ENCODE results near the gene SLC15A1. TPM values are rescaled to one million over a fixed set of nuclear protein-coding genes. Genes with fewer than 3 reads are reported as not detected.

Gene SLC15A1
- polyA plus RNA-seq, 2 of the 4 experiments (the other 2 are of a cell fraction): 0.04 to 0.09 TPM

GRCh38 chr13:98731038-98731437 lies 21.4 kb downstream of the SLC15A1 start:
- ChIA-PET POLR2A (no interaction called here), CTCF (no interaction called here)
- Histone ChIP-seq H3K9me3 (no peaks in the 10 kb centered on the region), H3K4me3 (no peak overlapping the region), H3K4me2 (no peak overlapping the region), H3K4me1 (no peaks in the 10 kb centered on the region), H3K27ac (no peak overlapping the region)
- DNase-seq (ENCODE audit: low read depth in 1 of 2, low spot score in 1 of 2): no peak
- TF ChIP-seq POLR2AphosphoS2 (conservative IDR thresholded peaks at IDR 0.05; ENCODE audit: low read length) (no peak), RARB (CRISPR knock-in tag; IDR thresholded peaks at IDR 0.05) (no peak), EHMT2 (IDR thresholded peaks at IDR 0.05; ENCODE audit: low read depth) (no peak), ZSCAN20 (CRISPR knock-in tag; IDR thresholded peaks at IDR 0.05) (no peak), MYC (IDR thresholded peaks at IDR 0.05; ENCODE audit: borderline replicate concordance, low read length) (no peak), E2F6 (IDR thresholded peaks at IDR 0.05; ENCODE audit: borderline replicate concordance, low read depth) (no peak), FOXS1 (CRISPR knock-in tag; IDR thresholded peaks at IDR 0.05) (no peak), EHF (CRISPR knock-in tag; IDR thresholded peaks at IDR 0.05) (no peak)
- TF ChIP-seq, protein P1, sequence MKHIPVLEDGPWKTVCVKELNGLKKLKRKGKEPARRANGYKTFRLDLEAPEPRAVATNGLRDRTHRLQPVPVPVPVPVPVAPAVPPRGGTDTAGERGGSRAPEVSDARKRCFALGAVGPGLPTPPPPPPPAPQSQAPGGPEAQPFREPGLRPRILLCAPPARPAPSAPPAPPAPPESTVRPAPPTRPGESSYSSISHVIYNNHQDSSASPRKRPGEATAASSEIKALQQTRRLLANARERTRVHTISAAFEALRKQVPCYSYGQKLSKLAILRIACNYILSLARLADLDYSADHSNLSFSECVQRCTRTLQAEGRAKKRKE (CRISPR knock-in tag; IDR thresholded peaks at IDR 0.05; ENCODE audit: low read depth): no peak
- TF ChIP-seq, protein P2, sequence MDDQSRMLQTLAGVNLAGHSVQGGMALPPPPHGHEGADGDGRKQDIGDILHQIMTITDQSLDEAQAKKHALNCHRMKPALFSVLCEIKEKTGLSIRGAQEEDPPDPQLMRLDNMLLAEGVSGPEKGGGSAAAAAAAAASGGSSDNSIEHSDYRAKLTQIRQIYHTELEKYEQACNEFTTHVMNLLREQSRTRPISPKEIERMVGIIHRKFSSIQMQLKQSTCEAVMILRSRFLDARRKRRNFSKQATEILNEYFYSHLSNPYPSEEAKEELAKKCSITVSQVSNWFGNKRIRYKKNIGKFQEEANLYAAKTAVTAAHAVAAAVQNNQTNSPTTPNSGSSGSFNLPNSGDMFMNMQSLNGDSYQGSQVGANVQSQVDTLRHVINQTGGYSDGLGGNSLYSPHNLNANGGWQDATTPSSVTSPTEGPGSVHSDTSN (IDR thresholded peaks at IDR 0.05): no peak
- no peak for ATAC-seq
- FAIRE-seq: no peak
- WGBS (ENCODE audit: missing lambda C conversion rate): 88% methylated on average over 14 of the region's 17 CpGs

- no peak overlapping the region for H3K27ac ChIP-seq
- DNase-seq (ENCODE audit: low read depth in 1 of 2, low spot score in 1 of 2) (no peak), ATAC-seq (no peak), FAIRE-seq (no peak)
- no peak overlapping the region for H3K4me3 ChIP-seq
- no peaks in the 10 kb centered on the region for H3K9me3 ChIP-seq
- H3K4me1 ChIP-seq: no peaks in the 10 kb centered on the region
- CTCF ChIA-PET: interaction anchor here (0.5 kb wide), 1 partner anchor 29 kb away, joined by 4 read pairs; no protein-coding TSS in a partner anchor
- POLR2A ChIA-PET: no interaction called here
- 83% methylated on average over 18 of the region's 23 CpGs for WGBS (ENCODE audit: missing lambda C conversion rate)
- no peak overlapping the region for H3K4me2 ChIP-seq
- TF ChIP-seq EP300 (IDR thresholded peaks at IDR 0.05) (no peak), TP53 (CRISPR knock-in tag; IDR thresholded peaks at IDR 0.05) (no peak), HMGXB4 (CRISPR knock-in tag; IDR thresholded peaks at IDR 0.05; ENCODE audit: borderline replicate concordance) (no peak), PHF8 (IDR thresholded peaks at IDR 0.05; ENCODE audit: borderline replicate concordance, low read depth) (no peak), CBX2 (IDR thresholded peaks at IDR 0.05; ENCODE audit: borderline replicate concordance, low read depth) (no peak), EHF (CRISPR knock-in tag; IDR thresholded peaks at IDR 0.05) (no peak), ZSCAN20 (CRISPR knock-in tag; IDR thresholded peaks at IDR 0.05) (no peak), MYC (IDR thresholded peaks at IDR 0.05; ENCODE audit: borderline replicate concordance, low read length) (no peak), POLR2AphosphoS2 (conservative IDR thresholded peaks at IDR 0.05; ENCODE audit: low read length) (no peak), JUNB (IDR thresholded peaks at IDR 0.05) (no peak)
- TF ChIP-seq, protein P2 (IDR thresholded peaks at IDR 0.05): no peak
- TF ChIP-seq, protein P3, sequence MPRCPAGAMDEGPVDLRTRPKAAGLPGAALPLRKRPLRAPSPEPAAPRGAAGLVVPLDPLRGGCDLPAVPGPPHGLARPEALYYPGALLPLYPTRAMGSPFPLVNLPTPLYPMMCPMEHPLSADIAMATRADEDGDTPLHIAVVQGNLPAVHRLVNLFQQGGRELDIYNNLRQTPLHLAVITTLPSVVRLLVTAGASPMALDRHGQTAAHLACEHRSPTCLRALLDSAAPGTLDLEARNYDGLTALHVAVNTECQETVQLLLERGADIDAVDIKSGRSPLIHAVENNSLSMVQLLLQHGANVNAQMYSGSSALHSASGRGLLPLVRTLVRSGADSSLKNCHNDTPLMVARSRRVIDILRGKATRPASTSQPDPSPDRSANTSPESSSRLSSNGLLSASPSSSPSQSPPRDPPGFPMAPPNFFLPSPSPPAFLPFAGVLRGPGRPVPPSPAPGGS (IDR thresholded peaks at IDR 0.05): no peak
Observed at GRCh38 chr13:98730441-98730840, 22.0 kb downstream of the SLC15A1 start.

Data from A549 (cell line).